Testis (tissue), 2 donors: ENCODE data around the gene ADCY2.

Experiments
- POLR2A ChIP-seq: fragments of 450-650 bp; IDR thresholded peaks from one replicate; pipeline ENCODE4 v1.6.1; 2017; ENCODE audit warnings: antibody characterized with exemption, mild to moderate bottlenecking, moderate library complexity
- TF ChIP-seq, protein P1 (sequence below), 3 experiments: fragments of 450-650 bp in 2 of 3; fragments of 200-600 bp in 1 of 3; sonication (generic) in 1 of 3; IDR thresholded peaks; one replicate each; pipeline ENCODE4 v1.5.1; 2016 to 2019; ENCODE audit warnings: antibody characterized with exemption in 3 of 3, mild to moderate bottlenecking in 2 of 3, moderate library complexity in 1 of 3

DNA sequence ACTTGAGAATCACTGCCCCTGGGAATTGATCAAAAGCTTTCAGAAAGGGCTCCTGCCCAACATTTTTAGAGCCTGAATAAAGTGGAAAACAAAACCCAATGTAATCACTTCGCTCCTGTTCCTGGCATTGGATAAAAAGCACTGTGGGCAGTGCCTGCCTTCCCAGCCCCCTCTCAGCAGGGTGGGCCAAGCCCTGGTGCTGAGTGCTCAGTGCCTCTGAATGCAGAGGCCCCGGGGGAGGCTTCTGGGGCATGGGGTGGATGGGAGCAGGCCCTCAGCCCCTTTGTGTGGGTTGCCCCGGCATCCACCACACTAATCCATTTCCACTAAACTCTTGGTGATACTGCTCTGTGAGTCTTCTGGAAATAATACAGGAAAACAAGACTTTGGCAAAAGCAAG, 399.4 kb downstream of the ADCY2 start:
- TF ChIP-seq, protein P1, sequence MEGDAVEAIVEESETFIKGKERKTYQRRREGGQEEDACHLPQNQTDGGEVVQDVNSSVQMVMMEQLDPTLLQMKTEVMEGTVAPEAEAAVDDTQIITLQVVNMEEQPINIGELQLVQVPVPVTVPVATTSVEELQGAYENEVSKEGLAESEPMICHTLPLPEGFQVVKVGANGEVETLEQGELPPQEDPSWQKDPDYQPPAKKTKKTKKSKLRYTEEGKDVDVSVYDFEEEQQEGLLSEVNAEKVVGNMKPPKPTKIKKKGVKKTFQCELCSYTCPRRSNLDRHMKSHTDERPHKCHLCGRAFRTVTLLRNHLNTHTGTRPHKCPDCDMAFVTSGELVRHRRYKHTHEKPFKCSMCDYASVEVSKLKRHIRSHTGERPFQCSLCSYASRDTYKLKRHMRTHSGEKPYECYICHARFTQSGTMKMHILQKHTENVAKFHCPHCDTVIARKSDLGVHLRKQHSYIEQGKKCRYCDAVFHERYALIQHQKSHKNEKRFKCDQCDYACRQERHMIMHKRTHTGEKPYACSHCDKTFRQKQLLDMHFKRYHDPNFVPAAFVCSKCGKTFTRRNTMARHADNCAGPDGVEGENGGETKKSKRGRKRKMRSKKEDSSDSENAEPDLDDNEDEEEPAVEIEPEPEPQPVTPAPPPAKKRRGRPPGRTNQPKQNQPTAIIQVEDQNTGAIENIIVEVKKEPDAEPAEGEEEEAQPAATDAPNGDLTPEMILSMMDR (IDR thresholded peaks at IDR 0.05) = no peak
- TF ChIP-seq POLR2A = no peak
